IPS-18c (cell line): Measurements from ENCODE around the gene SUMF2.
"Not testable (repeated sequence)": the region's sequence is repeated elsewhere in the genome, so short reads cannot be mapped to it uniquely, and the experiment has no call there.

Experiments
- H3K4me3 ChIP-seq: 2 replicates; pipeline ENCODE4 v1.7.0; 2013; ENCODE audit warnings: low read depth, mild to moderate bottlenecking, low read length, moderate library complexity; ENCODE audit not compliant: insufficient read depth
- H3K9me3 ChIP-seq: one replicate; pipeline ENCODE4 v1.6.1; 2013; ENCODE audit warnings: mild to moderate bottlenecking, low read length, moderate library complexity; ENCODE audit not compliant: control insufficient read depth, insufficient read depth

The SUMF2 gene

DNA sequence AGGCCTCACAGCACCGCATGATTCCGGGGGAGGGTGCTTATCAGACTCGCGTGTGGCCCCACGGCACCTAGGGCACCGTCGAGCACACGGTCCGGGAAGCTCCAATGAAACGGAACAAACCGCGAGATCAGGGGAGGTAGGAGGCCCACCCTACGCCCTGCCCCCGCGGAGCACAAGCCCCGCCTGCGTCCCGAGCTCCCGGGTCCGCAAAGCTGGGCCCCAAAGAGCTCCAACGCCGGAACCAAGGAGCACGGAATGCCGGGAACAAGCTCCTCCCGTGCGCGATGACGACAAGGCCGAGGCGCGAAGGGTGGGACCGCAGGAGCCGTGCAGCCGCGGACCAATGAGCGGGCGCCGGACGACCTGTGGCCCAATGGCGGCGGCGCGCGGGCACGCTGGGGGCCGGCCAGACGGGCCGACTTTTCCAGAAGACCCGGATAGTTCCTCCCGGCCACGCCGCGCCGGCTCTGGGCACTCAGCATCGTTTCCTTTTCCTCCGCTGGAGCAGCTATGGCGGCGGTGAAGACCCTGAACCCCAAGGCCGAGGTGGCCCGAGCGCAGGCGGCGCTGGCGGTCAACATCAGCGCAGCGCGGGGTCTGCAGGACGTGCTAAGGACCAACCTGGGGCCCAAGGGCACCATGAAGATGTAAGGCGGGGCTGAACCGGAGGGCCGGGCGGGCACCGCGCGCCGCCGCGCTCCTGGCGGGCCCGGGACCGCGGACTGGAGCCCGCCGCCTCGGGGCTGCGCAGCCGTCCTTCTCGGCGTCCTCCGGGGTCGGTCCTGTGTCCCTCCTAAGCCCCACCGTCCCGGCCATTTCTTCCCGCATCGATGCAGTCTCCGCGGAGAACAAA is 12.5 kb upstream of the SUMF2 start, which contains the start of the genes CCT6A and PSPH:
TSS of gene CCT6A (plus strand) at position 427 of the 853 bp plus-strand sequence. CDS start at position 511, 84 bp downstream.
TSS of gene PSPH (minus strand) at position 106 of the 853 bp plus-strand sequence. CDS start 30,232 bp downstream, outside the sequence.
- no peaks in the 10 kb centered on the region for H3K9me3 ChIP-seq
- H3K4me3 ChIP-seq: peak within 1 kb of the TSS; percentile 82

DNA sequence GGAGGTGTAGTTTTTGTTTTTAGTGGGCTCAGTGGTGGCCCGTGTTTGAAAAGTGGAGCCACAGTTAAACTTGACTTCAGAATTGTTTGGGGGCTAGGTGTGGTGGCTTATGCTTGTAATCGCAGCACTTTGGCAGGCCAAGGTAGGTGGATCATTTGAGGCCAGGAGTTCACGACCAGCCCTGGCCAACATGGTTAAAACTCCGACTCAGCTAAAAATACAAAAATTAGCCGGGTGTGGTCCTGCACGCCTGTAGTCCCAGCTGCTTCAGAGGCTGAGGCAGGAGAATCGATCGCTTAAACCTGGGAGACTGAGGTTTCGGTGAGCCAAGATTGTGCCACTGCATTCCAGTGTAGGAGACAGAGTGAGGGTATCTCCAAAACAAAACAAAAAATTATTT is 10.7 kb upstream of the SUMF2 start:
- Histone ChIP-seq H3K9me3 (no peaks in the 10 kb centered on the region), H3K4me3 (no peak overlapping the region)

DNA sequence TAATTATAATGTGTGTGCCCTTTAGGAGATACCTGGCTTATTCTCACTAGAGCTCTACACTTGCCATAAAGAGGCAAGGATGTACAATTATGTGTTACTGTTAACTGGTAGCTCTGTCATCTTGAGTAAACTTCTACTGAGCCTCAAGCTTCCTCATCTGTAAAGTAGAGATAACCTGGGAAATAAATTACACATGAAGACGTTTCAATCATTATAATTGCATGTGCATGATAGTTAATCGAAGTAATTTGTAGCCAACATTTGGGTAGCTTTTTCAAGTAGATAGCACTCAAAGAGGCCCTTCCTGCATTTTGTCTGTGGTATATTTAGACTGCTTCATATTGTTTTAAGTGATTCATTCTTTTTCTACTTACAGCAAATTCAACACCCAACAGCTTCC is 10.1 kb upstream of the SUMF2 start:
- H3K4me3 ChIP-seq: no peak overlapping the region
- H3K9me3 ChIP-seq: no peaks in the 10 kb centered on the region

DNA sequence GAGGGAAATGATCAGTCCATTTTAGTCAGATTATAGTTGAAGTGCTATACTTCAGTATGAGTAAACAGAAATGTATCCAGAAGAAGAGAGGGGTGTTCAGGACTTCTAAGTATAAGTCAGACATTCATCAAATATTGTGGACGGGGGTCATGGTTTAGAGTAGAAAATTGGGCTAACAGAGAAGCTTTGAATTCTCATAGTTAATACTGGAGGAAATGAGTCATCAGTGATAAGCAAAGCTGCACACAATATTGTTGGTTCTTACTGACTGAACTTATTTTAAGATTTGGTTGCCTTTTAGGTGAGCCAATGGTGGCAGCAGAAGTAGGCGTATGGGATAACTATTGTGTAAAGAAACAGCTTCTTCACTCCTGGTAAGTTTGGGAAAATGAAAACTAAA is 1.7 kb upstream of the SUMF2 start:
- Histone ChIP-seq H3K9me3 (no peaks in the 10 kb centered on the region), H3K4me3 (no peak overlapping the region)

DNA sequence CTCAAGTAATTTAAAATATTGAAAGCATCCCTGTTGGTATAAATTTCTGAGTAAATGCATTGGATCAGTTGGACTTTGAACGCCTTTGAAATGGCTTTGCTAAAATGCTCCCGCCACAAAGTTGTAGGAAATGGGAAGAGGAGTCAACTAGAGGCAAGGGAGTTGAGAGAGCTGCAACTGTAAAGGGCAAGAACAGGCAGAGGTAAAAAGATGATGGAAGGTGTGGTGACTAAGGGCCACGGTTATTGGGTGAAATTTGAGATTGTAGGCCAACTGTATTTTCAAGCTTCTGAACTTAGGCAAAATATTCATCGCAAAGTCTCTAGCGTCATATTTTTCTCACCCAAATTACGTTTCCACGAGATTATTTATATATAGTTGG is 595 bp upstream of the SUMF2 start:
- no peaks in the 10 kb centered on the region for H3K9me3 ChIP-seq
- peak overlapping the region; percentile 10; the same call in 1 of the 2 replicates for H3K4me3 ChIP-seq

DNA sequence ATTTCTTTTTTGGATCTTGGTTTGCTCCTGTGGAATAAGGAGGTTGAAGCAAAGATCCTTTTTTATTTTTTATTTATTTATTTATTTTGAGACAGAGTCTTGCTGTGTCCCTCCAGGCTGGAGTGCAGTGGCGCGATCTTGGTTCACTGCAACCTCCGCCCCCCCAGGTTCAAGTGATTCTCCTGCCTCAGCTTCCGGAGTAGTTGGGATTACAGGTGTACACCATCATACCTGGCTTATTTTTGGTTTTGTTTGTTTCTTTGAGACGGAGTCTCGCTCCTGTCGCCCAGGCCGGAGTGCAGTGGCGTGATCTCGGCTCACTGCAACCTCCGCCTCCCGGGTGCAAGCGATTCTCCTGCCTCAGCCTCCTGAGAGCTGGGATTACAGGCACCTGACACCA is 2.3 kb downstream of the SUMF2 start:
- H3K4me3 ChIP-seq, H3K9me3 ChIP-seq: not testable (repeated sequence)

DNA sequence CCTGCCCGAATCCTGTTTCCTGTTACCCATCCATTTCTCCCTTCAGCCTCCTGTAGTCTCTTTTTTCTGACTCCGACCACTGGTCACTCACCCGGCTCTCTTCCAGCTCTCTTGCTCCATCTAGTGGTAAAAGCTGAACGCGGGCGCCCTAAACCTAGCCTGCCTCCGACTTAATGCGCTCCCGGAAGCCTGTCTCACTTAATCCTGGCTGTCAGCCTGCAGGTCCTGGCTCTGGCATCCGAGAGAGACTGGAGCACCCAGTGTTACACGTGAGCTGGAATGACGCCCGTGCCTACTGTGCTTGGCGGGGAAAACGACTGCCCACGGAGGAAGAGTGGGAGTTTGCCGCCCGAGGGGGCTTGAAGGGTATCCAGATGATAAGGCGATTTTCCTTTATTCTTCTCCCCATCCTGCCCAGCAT is 10.3 kb downstream of the SUMF2 start:
- H3K9me3 ChIP-seq: no peaks in the 10 kb centered on the region
- no peak overlapping the region for H3K4me3 ChIP-seq

DNA sequence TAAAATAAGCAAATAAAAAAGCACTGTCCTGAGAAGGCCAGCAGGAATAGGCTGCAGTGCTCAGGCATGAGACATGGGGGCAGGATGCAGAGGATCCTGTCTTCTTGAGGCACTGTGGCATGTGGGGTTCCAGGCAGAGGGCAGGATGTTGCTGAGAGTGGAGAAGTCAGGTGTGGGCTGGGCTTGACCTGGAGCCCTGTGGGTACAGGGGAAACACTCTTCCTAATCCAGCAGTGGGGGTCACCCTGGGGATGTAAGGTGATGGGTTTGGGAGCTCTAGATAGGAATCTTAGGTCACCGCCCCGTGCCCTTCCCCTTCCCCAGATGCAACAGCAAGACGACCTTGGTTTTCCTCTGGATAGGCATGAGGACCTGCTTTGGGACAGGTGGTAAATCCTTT is 13.6 kb downstream of the SUMF2 start:
- H3K4me3 ChIP-seq: no peak overlapping the region
- H3K9me3 ChIP-seq: no peaks in the 10 kb centered on the region

DNA sequence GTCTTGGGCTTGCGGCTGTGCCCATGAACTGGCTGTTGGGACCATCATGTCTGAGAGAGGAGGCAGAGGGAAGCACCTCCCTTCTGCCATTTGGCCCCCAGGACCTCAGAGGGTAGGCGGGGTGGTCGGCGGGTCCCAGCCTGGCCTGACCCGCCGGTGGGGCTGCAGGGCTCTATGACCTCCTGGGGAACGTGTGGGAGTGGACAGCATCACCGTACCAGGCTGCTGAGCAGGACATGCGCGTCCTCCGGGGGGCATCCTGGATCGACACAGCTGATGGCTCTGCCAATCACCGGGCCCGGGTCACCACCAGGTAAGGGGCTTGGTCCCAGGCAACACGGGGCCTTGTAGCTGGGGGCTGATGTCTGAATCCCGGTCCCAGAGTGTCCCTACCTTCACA is 14.1 kb downstream of the SUMF2 start:
- Histone ChIP-seq H3K9me3 (no peaks in the 10 kb centered on the region), H3K4me3 (no peak overlapping the region)

DNA sequence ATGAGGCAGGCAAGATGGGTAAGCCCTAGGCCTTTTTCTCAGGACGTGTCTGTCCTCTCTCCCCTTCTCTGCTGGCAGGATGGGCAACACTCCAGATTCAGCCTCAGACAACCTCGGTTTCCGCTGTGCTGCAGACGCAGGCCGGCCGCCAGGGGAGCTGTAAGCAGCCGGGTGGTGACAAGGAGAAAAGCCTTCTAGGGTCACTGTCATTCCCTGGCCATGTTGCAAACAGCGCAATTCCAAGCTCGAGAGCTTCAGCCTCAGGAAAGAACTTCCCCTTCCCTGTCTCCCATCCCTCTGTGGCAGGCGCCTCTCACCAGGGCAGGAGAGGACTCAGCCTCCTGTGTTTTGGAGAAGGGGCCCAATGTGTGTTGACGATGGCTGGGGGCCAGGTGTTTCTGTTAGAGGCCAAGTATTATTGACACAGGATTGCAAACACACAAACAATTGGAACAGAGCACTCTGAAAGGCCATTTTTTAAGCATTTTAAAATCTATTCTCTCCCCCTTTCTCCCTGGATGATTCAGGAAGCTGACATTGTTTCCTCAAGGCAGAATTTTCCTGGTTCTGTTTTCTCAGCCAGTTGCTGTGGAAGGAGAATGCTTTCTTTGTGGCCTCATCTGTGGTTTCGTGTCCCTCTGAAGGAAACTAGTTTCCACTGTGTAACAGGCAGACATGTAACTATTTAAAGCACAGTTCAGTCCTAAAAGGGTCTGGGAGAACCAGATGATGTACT is 15.5 kb downstream of the SUMF2 start:
- H3K4me3 ChIP-seq: no peak overlapping the region
- H3K9me3 ChIP-seq: no peaks in the 10 kb centered on the region

DNA sequence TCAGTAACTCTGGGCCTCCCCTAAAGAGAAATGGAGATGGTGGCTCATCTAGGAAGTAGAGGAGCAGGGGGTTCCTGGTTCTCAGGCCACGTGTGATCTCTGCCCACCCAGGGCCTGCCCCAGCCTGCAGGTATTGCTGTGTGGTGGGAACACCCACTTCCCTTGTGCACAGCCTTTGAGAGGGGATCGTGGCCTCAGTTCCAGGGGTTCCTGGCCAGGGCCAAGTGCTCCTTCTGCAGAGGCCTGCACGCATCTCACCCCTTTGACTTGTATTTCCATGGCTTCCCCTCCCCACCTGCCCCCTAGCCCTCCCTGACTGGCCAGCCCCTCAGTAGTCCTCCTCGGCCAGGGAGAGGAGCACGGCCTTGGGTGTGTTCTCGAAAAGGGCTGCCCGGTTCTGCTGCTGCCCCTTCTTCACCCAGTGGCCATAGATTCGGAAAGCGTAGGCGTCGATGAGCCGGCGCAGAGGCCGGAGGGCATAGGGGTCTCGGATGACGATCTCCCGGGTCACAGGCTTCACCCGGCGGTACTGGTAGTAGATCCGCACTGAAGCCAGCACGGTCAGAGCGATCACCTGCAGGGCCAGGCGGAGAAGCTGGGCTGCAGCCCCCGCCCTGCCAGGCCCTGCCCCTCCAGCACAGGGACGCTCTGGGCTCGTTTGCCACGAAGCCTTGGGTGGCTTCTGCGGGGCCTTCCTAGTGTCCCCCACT is 16.8 kb downstream of the SUMF2 start:
- H3K9me3 ChIP-seq, H3K4me3 ChIP-seq: not testable (repeated sequence)

DNA sequence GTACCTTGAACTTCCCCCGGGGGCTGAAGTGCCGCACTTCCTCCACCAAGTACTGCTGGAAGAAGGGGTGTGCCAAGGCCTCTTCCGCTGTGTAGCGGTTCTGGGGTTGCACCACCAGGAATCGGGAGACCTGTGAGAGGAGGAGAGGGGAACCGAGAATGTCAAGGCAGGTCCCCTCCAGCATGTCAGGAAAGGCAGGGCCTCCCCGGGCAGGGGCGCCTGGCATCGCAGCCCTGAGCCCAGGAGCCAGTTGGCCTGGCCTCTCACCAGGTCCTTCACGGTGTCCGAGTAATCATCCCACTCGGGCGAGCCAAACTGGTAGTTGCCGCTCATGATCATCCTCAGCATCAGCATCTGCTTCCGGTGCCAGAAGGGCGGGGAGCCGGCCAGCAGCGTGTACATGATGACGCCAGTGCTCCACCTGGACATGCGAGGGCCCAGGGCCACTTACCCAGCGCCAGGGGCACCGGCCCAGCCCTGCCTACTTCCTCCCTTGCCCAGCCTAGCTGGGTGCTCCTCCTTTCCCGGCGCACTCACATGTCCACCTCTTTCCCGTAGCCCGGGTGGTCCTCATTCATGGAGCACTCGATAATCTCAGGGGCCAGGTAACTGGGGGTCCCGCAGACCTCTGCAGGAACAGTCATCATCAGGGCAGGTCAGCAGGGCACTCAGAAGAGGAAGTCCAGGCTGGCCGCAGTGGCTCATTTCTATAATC is 17.7 kb downstream of the SUMF2 start:
- Histone ChIP-seq H3K4me3 (no peak overlapping the region), H3K9me3 (no peaks in the 10 kb centered on the region)

DNA sequence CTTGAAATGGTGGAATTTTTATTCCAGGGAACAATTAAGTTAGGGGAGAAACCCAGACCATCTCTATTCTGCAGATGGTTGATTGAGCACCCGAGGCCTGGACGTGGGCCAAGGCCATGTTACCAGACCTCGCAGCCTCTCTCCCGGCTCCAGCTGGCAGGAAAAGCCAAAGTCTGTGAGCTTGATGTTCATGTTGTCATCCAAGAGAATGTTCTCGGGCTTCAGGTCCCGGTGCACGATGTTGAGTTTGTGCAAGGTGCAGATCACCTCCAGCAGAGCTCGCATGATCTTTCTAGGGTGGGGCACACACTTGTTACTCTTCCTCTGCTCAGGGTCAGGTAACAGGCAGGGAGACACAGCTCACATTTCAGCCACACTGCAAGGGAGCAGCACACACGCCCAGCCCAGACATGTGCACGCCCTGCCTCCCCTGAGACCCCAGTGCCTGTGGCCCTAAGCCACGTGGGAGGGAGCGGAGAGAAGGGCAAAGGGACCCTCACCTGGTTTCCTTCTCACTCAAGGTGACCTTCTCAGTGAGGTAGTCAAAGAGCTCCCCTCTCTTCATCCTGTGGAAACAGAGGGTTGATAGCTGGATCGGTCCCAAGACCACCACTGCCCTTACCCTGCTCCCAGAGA is 19.2 kb downstream of the SUMF2 start:
- H3K4me3 ChIP-seq: no peak overlapping the region
- no peaks in the 10 kb centered on the region for H3K9me3 ChIP-seq

DNA sequence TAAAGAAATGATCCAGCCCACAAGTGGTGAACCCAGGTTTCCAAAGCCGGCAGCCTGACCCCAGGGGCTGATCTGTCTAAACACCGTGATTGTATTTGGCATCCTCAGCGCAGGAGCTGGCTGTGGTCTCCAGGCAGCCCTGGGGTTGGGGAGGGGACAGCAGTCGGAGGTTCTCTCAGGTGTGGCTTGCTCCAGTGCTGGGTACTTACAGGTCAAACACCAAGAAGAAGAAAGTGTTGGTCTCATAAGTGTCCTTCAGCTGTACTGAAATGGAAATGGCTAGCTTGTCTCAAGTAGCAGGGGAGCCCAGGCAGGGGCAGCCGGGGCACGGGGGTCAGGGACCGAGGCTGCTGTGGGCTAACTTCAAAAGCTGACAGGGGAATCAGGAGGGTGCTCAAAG is 22.7 kb downstream of the SUMF2 start:
- no peaks in the 10 kb centered on the region for H3K9me3 ChIP-seq
- H3K4me3 ChIP-seq: no peak overlapping the region

DNA sequence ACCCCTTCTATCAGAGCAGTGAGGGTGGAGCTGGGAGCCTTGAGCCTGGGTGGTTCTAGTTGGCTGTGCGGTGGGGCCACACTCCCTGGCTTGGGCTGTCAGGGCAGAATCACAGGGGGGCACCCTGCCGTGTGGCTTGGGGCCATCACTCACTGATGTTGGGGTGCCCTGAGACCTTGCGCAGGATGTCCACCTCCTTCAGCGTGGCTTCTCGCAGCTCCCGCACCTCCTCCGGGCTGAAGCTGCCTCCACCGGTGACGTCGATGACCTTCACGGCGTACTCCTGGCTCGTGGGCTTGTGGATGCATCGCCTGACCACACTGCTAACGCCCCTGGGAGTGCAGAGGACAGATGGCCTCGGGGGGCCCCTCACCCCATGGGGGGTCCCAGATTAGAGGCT is 23.4 kb downstream of the SUMF2 start:
- H3K9me3 ChIP-seq: no peaks in the 10 kb centered on the region
- H3K4me3 ChIP-seq: no peak overlapping the region

DNA sequence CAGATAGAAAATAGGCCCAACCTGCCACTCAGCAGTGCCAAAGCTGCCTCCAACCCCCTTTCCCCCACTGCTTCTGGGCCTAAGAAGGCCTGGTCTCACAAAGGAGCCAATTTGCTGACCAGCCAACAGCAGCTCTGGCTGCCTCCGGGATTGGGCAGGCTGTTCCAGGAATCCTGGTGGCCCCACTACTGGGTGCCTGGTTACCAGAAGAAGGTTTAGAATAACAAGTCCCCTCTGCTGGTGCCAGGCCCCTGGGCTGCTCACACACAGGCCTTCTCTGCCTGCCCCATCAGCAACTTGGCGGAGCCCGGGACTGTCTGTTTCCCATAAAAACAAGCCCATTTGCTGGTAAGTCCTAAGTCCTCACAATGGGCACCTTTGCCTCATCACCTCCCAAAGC is 27.5 kb downstream of the SUMF2 start:
- no peaks in the 10 kb centered on the region for H3K9me3 ChIP-seq
- no peak overlapping the region for H3K4me3 ChIP-seq

DNA sequence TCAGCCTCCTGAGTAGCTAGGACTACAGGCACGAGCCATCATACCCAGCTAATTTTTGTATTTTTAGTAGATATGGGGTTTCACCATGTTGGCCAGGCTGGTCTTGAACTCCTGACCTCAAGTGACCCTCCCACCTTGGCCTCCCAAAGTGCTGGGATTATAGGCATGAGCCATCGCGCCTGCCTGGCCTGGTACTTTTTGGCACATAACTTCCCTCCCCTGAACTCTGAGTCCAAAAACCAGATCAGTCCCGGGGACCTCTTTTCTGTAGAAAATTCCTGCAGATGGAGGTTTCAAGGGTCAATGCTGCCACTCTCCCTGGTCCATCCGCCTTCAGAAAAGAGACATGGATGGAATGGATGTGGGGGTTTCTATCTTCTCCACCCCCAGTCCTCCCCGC is 28.3 kb downstream of the SUMF2 start:
- not testable (repeated sequence) for H3K4me3 ChIP-seq, H3K9me3 ChIP-seq
